GM12878 (cell line): ENCODE results near the gene ADK. TPM values are rescaled to one million over a fixed set of nuclear protein-coding genes. Genes with fewer than 3 reads are reported as not detected.

Experiments used
- ATAC-seq: fragments of 200-7000 bp; cut with Tn5 transposase; 3 replicates; pipeline ENCODE4 v1.9.1; 2020; ENCODE audit warnings: mild to moderate bottlenecking, moderate library complexity
- BruUV-seq: library from RNA; stranded (reverse); fragments of 400-500 nt; replicated peaks from 2 replicates; lab custom pipeline; 2021; lab: Mats Ljungman, UMichigan
- CTCF ChIA-PET: fragments of 300-600 bp; sonication (Branson Sonifier 250); formaldehyde crosslinking; extraction: SDS; loops from one replicate; lab custom pipeline; 2021; ENCODE audit warnings: inconsistent platforms; lab: Yijun Ruan, JAX
- POLR2A ChIA-PET: fragments of 350-600 bp; formaldehyde crosslinking; extraction: SDS; loops from one replicate; lab custom pipeline; 2021; ENCODE audit warnings: inconsistent platforms; lab: Charles Lee
- RAD21 ChIA-PET: fragments of 300-600 bp; sonication (Branson Sonifier 250); formaldehyde crosslinking; loops from one replicate; lab custom pipeline; 2023; ENCODE audit warnings: antibody characterized with exemption; ENCODE audit not compliant: unreplicated experiment; lab: Charles Lee
- SMC1A ChIA-PET: fragments of 300-600 bp; sonication (Branson Sonifier 250); formaldehyde crosslinking; loops from one replicate; lab custom pipeline; 2023; ENCODE audit not compliant: unreplicated experiment, uncharacterized antibody; lab: Charles Lee
- DNase-seq: peaks from one replicate; pipeline ENCODE4 v3.0.0-alpha.2; 2011; ENCODE audit warnings: low read depth, low spot score
- FAIRE-seq: peaks from 3 replicates; lab custom pipeline; 2011; peaks lifted over from hg19 to GRCh38; lab: Jason Lieb, UNC
- H2AFZ ChIP-seq: 2 replicates; pipeline ENCODE4 v1.6.0; 2011; ENCODE audit warnings: low read depth, low read length, control low read depth; ENCODE audit not compliant: control insufficient read depth
- H3K27ac ChIP-seq: 2 replicates; pipeline ENCODE4 v1.5.1; 2011; ENCODE audit warnings: control low read depth; ENCODE audit not compliant: control insufficient read depth, insufficient read depth
- H3K27me3 ChIP-seq, 2 experiments: replicated peaks in 1 of 2; 2 replicates each; pipeline versions ENCODE4 v1.6.0 to v1.6.1; 2011; ENCODE audit warnings: low read length in 1 of 2; ENCODE audit not compliant: control insufficient read depth in 2 of 2, insufficient read depth in 2 of 2
- H3K36me3 ChIP-seq, 2 experiments: 2 replicates each; pipeline ENCODE4 v1.5.1; 2011; ENCODE audit warnings: low read length in 1 of 2; ENCODE audit not compliant: control insufficient read depth in 2 of 2, insufficient read depth in 2 of 2
- H3K4me1 ChIP-seq: 2 replicates; pipeline ENCODE4 v1.6.1; 2011; ENCODE audit warnings: mild to moderate bottlenecking, low read length, moderate library complexity, mixed read lengths; ENCODE audit not compliant: control insufficient read depth, insufficient read depth
- H3K4me2 ChIP-seq: 2 replicates; pipeline ENCODE4 v1.6.0; 2011; ENCODE audit warnings: control low read depth; ENCODE audit not compliant: control insufficient read depth, insufficient read depth
- H3K4me3 ChIP-seq: fragments of 200-600 bp; sonication (generic); 2 replicates; pipeline ENCODE4 v1.5.1; 2016
- H3K79me2 ChIP-seq: 2 replicates; pipeline ENCODE4 v1.6.0; 2011; ENCODE audit warnings: low read length; ENCODE audit not compliant: control insufficient read depth, insufficient read depth
- H3K9ac ChIP-seq: 2 replicates; pipeline ENCODE4 v1.8.0; 2011; ENCODE audit warnings: low read length, control low read depth, mixed read lengths; ENCODE audit not compliant: control insufficient read depth, insufficient read depth
- H3K9me3 ChIP-seq: replicated peaks from 3 replicates; pipeline ENCODE4 v1.5.1; 2011; ENCODE audit warnings: mild to moderate bottlenecking, low read length; ENCODE audit not compliant: control insufficient read depth, insufficient read depth
- H4K20me1 ChIP-seq: 2 replicates; pipeline ENCODE4 v1.6.0; 2011; ENCODE audit not compliant: control insufficient read depth, insufficient read depth
- BACH1 ChIP-seq: fragments of 450-650 bp; IDR thresholded peaks from 2 replicates; pipeline ENCODE4 v1.6.1; 2017; ENCODE audit warnings: mild to moderate bottlenecking, borderline replicate concordance
- CHD2 ChIP-seq: IDR thresholded peaks from 2 replicates; pipeline ENCODE4 v1.6.1; 2011; ENCODE audit warnings: low read depth, low read length, improper control_type of control experiment, borderline replicate concordance
- CREB1 ChIP-seq: IDR thresholded peaks from 2 replicates; pipeline ENCODE4 v1.6.1; 2012; ENCODE audit warnings: low read depth, mild to moderate bottlenecking, inconsistent platforms
- ETV6 ChIP-seq, 2 experiments: fragments of 450-650 bp in 1 of 2; IDR thresholded peaks in 1 of 2; conservative IDR thresholded peaks in 1 of 2; 2 replicates each; pipeline ENCODE4 v1.6.1; 2014; ENCODE audit warnings: antibody characterized with exemption in 1 of 2, borderline replicate concordance in 1 of 2, low read depth in 1 of 2, mild to moderate bottlenecking in 1 of 2, moderate library complexity in 1 of 2
- EZH2 ChIP-seq: IDR thresholded peaks from 2 replicates; pipeline ENCODE4 v1.6.1; 2012; ENCODE audit warnings: low read depth, mild to moderate bottlenecking, control low read depth, inconsistent platforms, low read length, borderline replicate concordance; ENCODE audit not compliant: control insufficient read depth
- HDAC2 ChIP-seq: fragments of 200-600 bp; sonication (generic); IDR thresholded peaks from 2 replicates; pipeline ENCODE4 v1.6.1; 2017
- MEF2A ChIP-seq: IDR thresholded peaks from 2 replicates; pipeline ENCODE4 v1.6.1; 2011; ENCODE audit warnings: low read depth, mild to moderate bottlenecking, low read length, moderate library complexity; ENCODE audit not compliant: insufficient read depth
- POLR2AphosphoS5 ChIP-seq: IDR thresholded peaks from 2 replicates; pipeline ENCODE4 v1.6.1; 2011; ENCODE audit warnings: mild to moderate bottlenecking, low read length, inconsistent platforms
- SP1 ChIP-seq: IDR thresholded peaks from one replicate; pipeline ENCODE4 v1.6.1; 2011; ENCODE audit warnings: low read depth, low read length
- YBX1 ChIP-seq: fragments of 450-650 bp; IDR thresholded peaks from 2 replicates; pipeline ENCODE4 v1.6.1; 2016; ENCODE audit warnings: antibody characterized with exemption
- WGBS: methylation state at CpG from one replicate; pipeline ENCODE4 v1.1.6; 2016; ENCODE audit warnings: low lambda C conversion rate; ENCODE audit not compliant: insufficient replicate concordance, insufficient coverage; ENCODE audit errors: missing lambda C conversion rate; 5-methylcytosine and 5-hydroxymethylcytosine counted together
- in situ Hi-C: fragments of 300-500 bp; cut with MboI; formaldehyde crosslinking; loops from 9 replicates; pipeline ENCODE4 v1.14.3; 2018; ENCODE audit warnings: mixed read lengths
- intact Hi-C: fragments of 100-400 bp; cut with micrococcal nuclease; formaldehyde crosslinking; loops from one replicate; pipeline ENCODE4 v1.14.2; 2022; ENCODE audit not compliant: unreplicated experiment
- polyA plus RNA-seq, 11 experiments: library from polyadenylated mRNA; depleted of rRNA in 4 of 11; unstranded in 6 of 11; stranded (reverse) in 5 of 11; fragments of >200 nt; fragmentation: Nextera tagmentation in 4 of 11; fragmentation: Illumina TruSeq in 1 of 11; extraction: Ambion mirVana in 4 of 11; extraction: Trizol in 1 of 11; gene quantifications; 1 replicate in 1 of 11; 2 replicates in 10 of 11; pipeline versions ENCODE4 v1.2.1 to v1.2.3, GENCODE V29; 2011 to 2016; ENCODE audit warnings: inconsistent platforms in 2 of 11, missing spikeins in 2 of 11, low read depth in 1 of 11
- total RNA-seq, 4 experiments: library from RNA; depleted of rRNA in 3 of 4; stranded (reverse); fragments of >200 nt in 3 of 4; fragmentation: Illumina TruSeq in 1 of 4; extraction: Trizol in 1 of 4; gene quantifications; 2 replicates each; pipeline versions ENCODE4 v1.2.1 to v1.2.3, GENCODE V29; 2013 to 2021
- TF ChIP-seq, protein P1 (sequence below): IDR thresholded peaks from 2 replicates; pipeline ENCODE4 v1.6.1; 2011; ENCODE audit warnings: low read depth, mild to moderate bottlenecking, low read length, moderate library complexity, borderline replicate concordance; ENCODE audit errors: extremely low read depth
- TF ChIP-seq, protein P2 (sequence below): fragments of 450-650 bp; IDR thresholded peaks from 2 replicates; pipeline ENCODE4 v1.6.1; 2017; ENCODE audit warnings: antibody characterized with exemption, mild to moderate bottlenecking, moderate library complexity
- TF ChIP-seq, protein P3 (sequence below): fragments of 150-350 bp; IDR thresholded peaks from 2 replicates; pipeline ENCODE4 v1.6.1; 2014; ENCODE audit warnings: mild to moderate bottlenecking, low read depth, low read length

The ADK gene
- total and polyA plus RNA-seq, 10 of the 15 experiments (the other 5 are each of a cell fraction or from before 2014, with no cell fraction given): 42.0 to 151 (median 81.6) TPM

DNA sequence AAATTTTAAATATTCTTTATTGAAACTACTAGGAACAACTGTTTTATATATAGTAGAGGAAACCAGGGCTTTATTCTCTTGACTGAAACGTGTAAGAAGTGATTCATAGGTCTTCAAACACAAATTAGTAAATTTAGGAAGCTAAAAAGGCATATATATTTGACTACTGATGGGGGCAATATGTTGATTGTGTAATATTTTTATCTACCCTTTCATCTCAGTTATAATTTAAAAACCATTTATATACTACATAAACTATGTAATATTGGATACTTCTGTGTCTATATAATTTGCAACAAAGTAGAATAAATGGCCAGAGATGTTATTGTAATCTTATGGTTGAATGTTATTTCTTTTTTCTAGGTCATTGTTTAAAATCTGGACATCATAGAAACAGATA, 406.1 kb downstream of the ADK start:
- H3K27me3 ChIP-seq: no peaks in the 10 kb centered on the region
- SMC1A ChIA-PET: interaction anchor here (0.7 to 1.2 kb wide), 5 partner anchors 15 to 520 kb away, joined by 3 read pairs; no protein-coding TSS in a partner anchor
- no peak overlapping the region for H3K4me3 ChIP-seq
- TF ChIP-seq YBX1 (no peak), MEF2A (no peak), SP1 (no peak), EZH2 (no peak), BACH1 (no peak), CREB1 (no peak), POLR2AphosphoS5 (no peak), HDAC2 (no peak), CHD2 (no peak), ETV6 (conservative IDR thresholded peaks at IDR 0.05 in 1 of 2, IDR thresholded peaks at IDR 0.05 in 1 of 2; ENCODE audit: borderline replicate concordance in 1 of 2, low read depth in 1 of 2) (no peak)
- TF ChIP-seq, protein P1, sequence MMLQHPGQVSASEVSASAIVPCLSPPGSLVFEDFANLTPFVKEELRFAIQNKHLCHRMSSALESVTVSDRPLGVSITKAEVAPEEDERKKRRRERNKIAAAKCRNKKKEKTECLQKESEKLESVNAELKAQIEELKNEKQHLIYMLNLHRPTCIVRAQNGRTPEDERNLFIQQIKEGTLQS: no peak
- TF ChIP-seq, protein P2, sequence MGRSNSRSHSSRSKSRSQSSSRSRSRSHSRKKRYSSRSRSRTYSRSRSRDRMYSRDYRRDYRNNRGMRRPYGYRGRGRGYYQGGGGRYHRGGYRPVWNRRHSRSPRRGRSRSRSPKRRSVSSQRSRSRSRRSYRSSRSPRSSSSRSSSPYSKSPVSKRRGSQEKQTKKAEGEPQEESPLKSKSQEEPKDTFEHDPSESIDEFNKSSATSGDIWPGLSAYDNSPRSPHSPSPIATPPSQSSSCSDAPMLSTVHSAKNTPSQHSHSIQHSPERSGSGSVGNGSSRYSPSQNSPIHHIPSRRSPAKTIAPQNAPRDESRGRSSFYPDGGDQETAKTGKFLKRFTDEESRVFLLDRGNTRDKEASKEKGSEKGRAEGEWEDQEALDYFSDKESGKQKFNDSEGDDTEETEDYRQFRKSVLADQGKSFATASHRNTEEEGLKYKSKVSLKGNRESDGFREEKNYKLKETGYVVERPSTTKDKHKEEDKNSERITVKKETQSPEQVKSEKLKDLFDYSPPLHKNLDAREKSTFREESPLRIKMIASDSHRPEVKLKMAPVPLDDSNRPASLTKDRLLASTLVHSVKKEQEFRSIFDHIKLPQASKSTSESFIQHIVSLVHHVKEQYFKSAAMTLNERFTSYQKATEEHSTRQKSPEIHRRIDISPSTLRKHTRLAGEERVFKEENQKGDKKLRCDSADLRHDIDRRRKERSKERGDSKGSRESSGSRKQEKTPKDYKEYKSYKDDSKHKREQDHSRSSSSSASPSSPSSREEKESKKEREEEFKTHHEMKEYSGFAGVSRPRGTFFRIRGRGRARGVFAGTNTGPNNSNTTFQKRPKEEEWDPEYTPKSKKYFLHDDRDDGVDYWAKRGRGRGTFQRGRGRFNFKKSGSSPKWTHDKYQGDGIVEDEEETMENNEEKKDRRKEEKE: no peak
- TF ChIP-seq, protein P3, sequence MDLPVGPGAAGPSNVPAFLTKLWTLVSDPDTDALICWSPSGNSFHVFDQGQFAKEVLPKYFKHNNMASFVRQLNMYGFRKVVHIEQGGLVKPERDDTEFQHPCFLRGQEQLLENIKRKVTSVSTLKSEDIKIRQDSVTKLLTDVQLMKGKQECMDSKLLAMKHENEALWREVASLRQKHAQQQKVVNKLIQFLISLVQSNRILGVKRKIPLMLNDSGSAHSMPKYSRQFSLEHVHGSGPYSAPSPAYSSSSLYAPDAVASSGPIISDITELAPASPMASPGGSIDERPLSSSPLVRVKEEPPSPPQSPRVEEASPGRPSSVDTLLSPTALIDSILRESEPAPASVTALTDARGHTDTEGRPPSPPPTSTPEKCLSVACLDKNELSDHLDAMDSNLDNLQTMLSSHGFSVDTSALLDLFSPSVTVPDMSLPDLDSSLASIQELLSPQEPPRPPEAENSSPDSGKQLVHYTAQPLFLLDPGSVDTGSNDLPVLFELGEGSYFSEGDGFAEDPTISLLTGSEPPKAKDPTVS: no peak
- BruUV-seq: no TSS peak
- no peak overlapping the region for H3K27ac ChIP-seq
- in situ Hi-C loops (no loop called here), intact Hi-C loops (no loop called here)
- 95% methylated on average over 1 of the region's 1 CpG for WGBS
- H3K36me3 ChIP-seq: no peaks in the 10 kb centered on the region
- H4K20me1 ChIP-seq: no peaks in the 10 kb centered on the region
- no peak overlapping the region for H3K4me2 ChIP-seq
- H3K9me3 ChIP-seq: peaks cover 2% of the 10 kb centered on the region; the same call in 2 of the 3 replicates
- ATAC-seq (no peak), DNase-seq (no peak), FAIRE-seq (no peak)
- POLR2A ChIA-PET: no interaction called here
- CTCF ChIA-PET: no interaction called here
- H3K79me2 ChIP-seq: no peaks in the 10 kb centered on the region
- H3K4me1 ChIP-seq: no peaks in the 10 kb centered on the region
- RAD21 ChIA-PET: interaction anchor here (1.4 kb wide), 1 partner anchor 20 kb away, joined by 4 read pairs; no protein-coding TSS in a partner anchor
- no peak overlapping the region for H2AFZ ChIP-seq
- H3K9ac ChIP-seq: no peak overlapping the region
